Naive thymus-derived CD8-positive, alpha-beta T cell (primary cell): ENCODE measurements around the gene SMPD3. TPM values are rescaled to one million over a fixed set of nuclear protein-coding genes. Genes with fewer than 3 reads are reported as not detected.
A peak's percentile ranks its signal among the peaks of the same experiment; 100 is the strongest.

Experiments
- ATAC-seq, 2 donors: fragments of 150-1000 bp; cut with Tn5 transposase in 1 of 2; sonication (Bioruptor Pico), chemical (Tn5 transposase) in 1 of 2; 1 replicate in 1 of 2; 2 replicates in 1 of 2; pipeline ENCODE4 v1.10.0; 2021; ENCODE audit warnings: mild to moderate bottlenecking in 2 of 2, moderate library complexity in 2 of 2
- POLR2A ChIA-PET: fragments of 350-600 bp; sonication (Branson Sonifier 250); formaldehyde crosslinking; loops from one replicate; lab custom pipeline; 2021; ENCODE audit warnings: antibody characterized with exemption; lab: Charles Lee
- DNase-seq, 10 donors: peaks; one replicate each; pipeline versions ENCODE4 v3.0.0 to v3.0.0-alpha.2; 2020 to 2022
- H3K27ac Mint-ChIP-seq, 10 donors: one replicate each; pipeline ENCODE4 v1.8.0; 2020 to 2022; ENCODE audit warnings: mild to moderate bottlenecking in 10 of 10, mixed read lengths in 10 of 10, moderate library complexity in 4 of 10, inconsistent platforms in 1 of 10
- H3K27me3 Mint-ChIP-seq, 5 donors: one replicate each; pipeline ENCODE4 v1.8.0; 2021 to 2022; ENCODE audit warnings: mixed read lengths in 5 of 5
- H3K36me3 Mint-ChIP-seq, 3 donors: one replicate each; pipeline ENCODE4 v1.8.0; 2020 to 2022; ENCODE audit warnings: mixed read lengths in 3 of 3, mild to moderate bottlenecking in 2 of 3, inconsistent platforms in 1 of 3
- H3K4me1 Mint-ChIP-seq, 4 donors: one replicate each; pipeline ENCODE4 v1.8.0; 2021 to 2022; ENCODE audit warnings: mixed read lengths in 4 of 4
- H3K4me3 Mint-ChIP-seq, 10 donors: one replicate each; pipeline ENCODE4 v1.8.0; 2020 to 2022; ENCODE audit warnings: mild to moderate bottlenecking in 10 of 10, mixed read lengths in 10 of 10, moderate library complexity in 6 of 10, inconsistent platforms in 1 of 10
- H3K9me3 Mint-ChIP-seq, 9 donors: one replicate each; pipeline ENCODE4 v1.8.0; 2020 to 2022; ENCODE audit warnings: mixed read lengths in 9 of 9, mild to moderate bottlenecking in 3 of 9, inconsistent platforms in 1 of 9, moderate library complexity in 1 of 9
- polyA plus RNA-seq, 3 donors: library from polyadenylated mRNA; unstranded; fragments of 300-500 nt; fragmentation: Illumina TruSeq; gene quantifications; one replicate each; pipeline ENCODE4 v1.2.3, GENCODE V29; 2021
- total RNA-seq, 8 experiments: library from RNA in 2 of 8; stranded (reverse) in 2 of 8; gene quantifications; one replicate each; pipeline ENCODE4 v1.2.3 and lab custom pipeline; 2021 to 2026

SMPD3 gene
- total and polyA plus RNA-seq, 5 experiments from 2014 or later: 0.27 to 3.5 (median 0.88) TPM

GRCh38 chr16:68324780-68325357 is 123.4 kb downstream of the SMPD3 start:
- Mint-ChIP-seq H3K27ac (peak overlapping the region in 1 of 10 donors; percentile 77), H3K36me3 (peaks cover 0 to 74% (median 0%) of the 10 kb centered on the region in 3 donors), H3K4me1 (peaks cover 5 to 15% (median 10%) of the 10 kb centered on the region in 4 donors), H3K27me3 (no peaks in the 10 kb centered on the region), H3K4me3 (no peak overlapping the region), H3K9me3 (no peaks in the 10 kb centered on the region)
- no peak for DNase-seq
- POLR2A ChIA-PET: interaction anchor here (0.6 to 1.7 kb wide), 2 partner anchors 63 to 81 kb away, joined by 3 to 4 read pairs; no protein-coding TSS in a partner anchor
- ATAC-seq: no peak

DNA sequence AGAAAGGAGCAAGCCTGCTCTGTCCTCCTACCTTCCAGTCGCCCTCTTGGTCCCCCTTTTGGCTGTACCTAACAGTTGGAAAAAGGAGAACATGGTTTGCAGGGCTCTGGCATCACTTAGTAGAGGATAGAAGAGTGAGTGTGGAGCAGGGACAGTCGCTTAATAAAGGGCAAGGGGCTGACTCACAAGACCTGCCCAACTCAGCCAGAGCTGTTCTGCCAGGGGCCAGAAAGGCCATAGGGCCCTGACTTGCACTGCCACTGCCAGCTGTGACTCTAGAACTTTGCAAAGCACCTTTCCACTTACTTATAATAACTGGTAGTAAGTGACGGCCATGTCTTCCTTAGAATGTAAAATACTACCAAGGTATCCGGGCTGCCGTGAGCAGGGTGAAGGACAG is 124.0 kb downstream of the SMPD3 start:
- peaks cover 5 to 17% (median 12%) of the 10 kb centered on the region in 4 donors for H3K4me1 Mint-ChIP-seq
- POLR2A ChIA-PET: interaction anchor here (0.6 to 3.1 kb wide), 5 partner anchors 39 to 85 kb away, joined by 3 to 8 read pairs (median 4); partner anchors contain the start of gene SLC7A6

GRCh38 chr16:68319185-68319908 is 129.0 kb downstream of the SMPD3 start:
- no peaks in the 10 kb centered on the region for H3K27me3 Mint-ChIP-seq
- POLR2A ChIA-PET: interaction anchor here (0.6 to 3.0 kb wide), 3 partner anchors 8 to 1966 kb away, joined by 3 to 6 read pairs (median 3); partner anchors contain the start of genes PLA2G15, PRMT7 and SLC7A6OS
- no peak overlapping the region for H3K4me3 Mint-ChIP-seq
- no peaks in the 10 kb centered on the region for H3K9me3 Mint-ChIP-seq
- ATAC-seq (no peak), DNase-seq (no peak)
- peaks cover 0 to 86% (median 6%) of the 10 kb centered on the region in 3 donors for H3K36me3 Mint-ChIP-seq
- H3K27ac Mint-ChIP-seq: peak overlapping the region in 7 of 10 donors; percentile 10 to 75 (median 54)
- H3K4me1 Mint-ChIP-seq: peaks cover 20 to 35% (median 24%) of the 10 kb centered on the region in 4 donors

More for the DNA sequence above, 124.0 kb downstream of the SMPD3 start:
- H3K36me3 Mint-ChIP-seq: peaks cover 0 to 79% (median 0%) of the 10 kb centered on the region in 3 donors
- H3K4me3 Mint-ChIP-seq: no peak overlapping the region
- DNase-seq (no peak), ATAC-seq (no peak)
- H3K27me3 Mint-ChIP-seq: no peaks in the 10 kb centered on the region
- no peaks in the 10 kb centered on the region for H3K9me3 Mint-ChIP-seq
- H3K27ac Mint-ChIP-seq: peak overlapping the region in 1 of 10 donors; percentile 27

DNA sequence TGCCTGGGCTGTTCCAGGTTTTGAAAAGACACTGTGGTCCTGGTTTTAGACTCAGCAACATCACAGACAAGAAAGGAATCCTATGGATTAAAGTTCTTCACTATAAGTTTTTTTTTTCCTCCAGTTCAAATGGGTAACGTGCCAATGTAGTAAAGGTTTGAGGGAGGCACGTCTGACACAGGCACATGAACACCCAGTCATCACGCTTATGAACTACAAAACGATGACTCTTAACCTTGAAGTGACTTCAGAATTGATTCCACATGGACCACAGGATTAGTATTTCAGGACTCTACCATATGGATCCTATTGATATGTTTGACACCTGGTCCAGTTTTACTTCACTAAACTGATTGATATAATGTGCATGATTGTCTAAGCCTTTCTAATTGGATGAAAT is 135.2 kb downstream of the SMPD3 start:
- Mint-ChIP-seq H3K4me1 (peaks cover 28 to 62% (median 56%) of the 10 kb centered on the region in 4 donors), H3K4me3 (peak overlapping the region in 8 of 10 donors; percentile 20 to 61 (median 26)), H3K27ac (peak overlapping the region in 4 of 10 donors; percentile 16 to 73 (median 54)), H3K27me3 (no peaks in the 10 kb centered on the region), H3K36me3 (peaks cover 0 to 59% (median 2%) of the 10 kb centered on the region in 3 donors), H3K9me3 (no peaks in the 10 kb centered on the region)
- POLR2A ChIA-PET: no interaction called here
- ATAC-seq: no peak
- no peak for DNase-seq

DNA sequence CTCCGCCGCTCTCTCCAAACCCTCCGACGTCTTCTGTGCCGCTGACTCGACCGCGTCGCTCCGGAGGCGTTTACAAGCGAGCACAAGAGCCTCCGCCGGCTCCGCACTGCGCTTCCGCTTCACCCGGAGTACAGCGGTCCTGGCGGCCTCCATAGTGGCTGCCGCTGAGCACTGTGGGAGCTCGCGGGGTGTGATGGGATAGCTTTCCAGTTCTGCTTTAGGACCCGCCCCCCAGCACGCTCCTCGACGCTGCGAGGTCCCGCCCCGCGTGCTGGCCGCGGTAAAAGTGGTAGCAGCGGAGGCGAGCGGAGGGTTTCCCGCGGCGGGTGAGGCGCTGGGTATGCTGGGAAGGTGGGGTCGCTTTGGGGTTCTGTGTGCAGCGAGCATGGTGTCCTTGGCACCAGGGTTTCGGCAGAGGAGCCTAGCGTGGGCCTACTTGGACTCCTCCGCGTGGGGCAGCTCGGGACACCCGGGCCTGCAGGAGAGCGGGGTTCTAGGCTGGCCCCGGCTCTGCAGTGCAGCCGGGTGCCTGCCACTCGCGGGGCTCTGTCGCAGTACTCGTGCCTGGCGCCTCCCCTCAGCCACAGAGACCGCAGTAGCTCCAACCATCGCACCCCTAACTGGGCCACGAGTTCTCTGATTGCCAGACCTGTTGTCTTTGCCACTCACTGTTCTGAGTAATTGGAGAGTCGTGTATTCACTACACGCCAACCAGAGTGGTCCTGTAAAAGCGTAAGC is 137.4 kb downstream of the SMPD3 start, which contains the start of the genes PRMT7 and SLC7A6OS:
TSS of gene PRMT7 (plus strand) at position 246 of the 738 bp plus-strand sequence. CDS start 4,961 bp downstream, outside the sequence.
TSS of gene SLC7A6OS (minus strand) at position 173 of the 738 bp plus-strand sequence. CDS start at position 153, 20 bp downstream.
- peak within 1 kb of the TSS; percentile 95 to 99 (median 97) for H3K4me3 Mint-ChIP-seq
- H3K27ac Mint-ChIP-seq: peak within 1 kb of the TSS; percentile 85 to 98 (median 96)
- no peaks in the 10 kb centered on the region for H3K27me3 Mint-ChIP-seq
- H3K9me3 Mint-ChIP-seq: no peaks in the 10 kb centered on the region
- ATAC-seq (peak; percentile 96), DNase-seq (peak; percentile 86 to 94 (median 89))
- POLR2A ChIA-PET: interaction anchor here (0.5 to 34.3 kb wide), 15 partner anchors 10 to 378 kb away, joined by 3 to 1294 read pairs (median 4); partner anchors contain the start of genes ESRP2, PLA2G15, SLC7A6 and SMPD3
- H3K4me1 Mint-ChIP-seq: peaks cover 26 to 65% (median 60%) of the 10 kb centered on the region in 4 donors
- H3K36me3 Mint-ChIP-seq: peaks cover 0 to 51% (median 3%) of the 10 kb centered on the region in 3 donors

DNA sequence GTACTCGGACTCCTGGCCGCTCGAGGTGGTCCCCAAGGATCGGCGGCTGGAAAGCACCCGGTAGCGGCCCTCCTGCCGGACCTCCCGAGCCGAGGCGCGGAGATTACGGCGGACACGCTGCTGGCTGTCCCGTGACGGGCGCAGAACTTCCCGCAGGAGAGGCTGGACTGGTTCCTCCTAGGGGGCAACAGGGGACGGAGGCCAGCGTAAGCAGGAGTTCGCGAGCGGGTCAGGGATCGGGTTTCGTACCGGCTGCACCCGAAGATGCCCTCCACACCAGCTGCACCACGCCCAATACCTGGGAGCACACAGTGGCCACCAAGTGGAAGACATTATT is 137.9 kb downstream of the SMPD3 start:
- DNase-seq (peak in 1 of 10 donors; percentile 19), ATAC-seq (no peak)
- Mint-ChIP-seq H3K27me3 (no peaks in the 10 kb centered on the region), H3K27ac (peak overlapping the region; percentile 85 to 98 (median 96)), H3K9me3 (no peaks in the 10 kb centered on the region), H3K4me1 (peaks cover 23 to 64% (median 60%) of the 10 kb centered on the region in 4 donors), H3K4me3 (peak overlapping the region; percentile 95 to 99 (median 97)), H3K36me3 (peaks cover 0 to 51% (median 3%) of the 10 kb centered on the region in 3 donors)
- POLR2A ChIA-PET: interaction anchor here (0.6 to 34.3 kb wide), 14 partner anchors 10 to 377 kb away, joined by 3 to 1294 read pairs (median 4); partner anchors contain the start of genes ESRP2, PLA2G15, SLC7A6 and SMPD3

DNA sequence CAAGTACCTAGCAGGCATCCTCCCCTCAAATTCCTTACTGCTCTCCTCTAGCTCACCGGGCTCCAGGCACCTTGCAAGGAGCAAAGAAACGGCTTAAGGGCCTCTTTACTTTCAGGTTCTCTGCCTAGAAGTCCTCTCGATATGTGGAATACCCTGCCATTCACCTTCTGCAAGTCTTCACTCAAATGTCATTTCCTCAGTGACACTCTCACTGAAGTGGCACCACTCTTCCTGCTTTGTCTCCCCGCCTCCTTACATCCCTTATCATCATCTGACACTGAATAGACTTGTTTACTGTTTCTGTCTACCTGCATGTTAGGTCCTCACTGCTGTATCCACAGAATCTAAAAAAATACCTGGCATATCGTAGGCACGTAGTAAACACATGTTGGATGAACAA is 138.5 kb downstream of the SMPD3 start:
- H3K4me3 Mint-ChIP-seq: peak overlapping the region; percentile 95 to 99 (median 97)
- H3K4me1 Mint-ChIP-seq: peaks cover 22 to 61% (median 55%) of the 10 kb centered on the region in 4 donors
- peaks cover 0 to 51% (median 3%) of the 10 kb centered on the region in 3 donors for H3K36me3 Mint-ChIP-seq
- H3K27ac Mint-ChIP-seq: peak overlapping the region; percentile 85 to 98 (median 96)
- DNase-seq (peak in 1 of 10 donors; percentile 35), ATAC-seq (no peak)
- no peaks in the 10 kb centered on the region for H3K27me3 Mint-ChIP-seq
- POLR2A ChIA-PET: interaction anchor here (34.3 kb wide), 1 partner anchor 34 kb away, joined by 1294 read pairs; the partner anchor contains the start of gene SLC7A6
- no peaks in the 10 kb centered on the region for H3K9me3 Mint-ChIP-seq

Other genes starting within 250 kb of the SMPD3 start
- gene ESRP2, start 212.4 kb downstream of the SMPD3 start, total RNA-seq: under 1 TPM; 0.22 to 0.36 TPM
- gene ESRP2, start 212.4 kb downstream of the SMPD3 start, polyA plus RNA-seq: under 1 TPM in 1 of 3 donors, not detected in 2; 0.64 TPM
- 1 to 10 TPM; 6.3 to 8.0 TPM for gene PLA2G15, start 203.1 kb downstream of the SMPD3 start, total RNA-seq
- 1 to 10 TPM; 2.4 to 9.6 (median 4.6) TPM for gene PLA2G15, start 203.1 kb downstream of the SMPD3 start, polyA plus RNA-seq
- 100 to 1,000 TPM; 211 to 228 TPM for gene SLC7A6, start 184.0 kb downstream of the SMPD3 start, total RNA-seq
- gene SLC7A6, start 184.0 kb downstream of the SMPD3 start, polyA plus RNA-seq: 10 to 100 TPM; 14.3 to 20.2 (median 19.2) TPM
- gene SLC7A6OS, start 137.6 kb downstream of the SMPD3 start, total RNA-seq: 10 to 100 TPM; 46.0 to 52.0 TPM
- 10 to 100 TPM; 18.8 to 27.5 (median 23.3) TPM for gene SLC7A6OS, start 137.6 kb downstream of the SMPD3 start, polyA plus RNA-seq
- 100 to 1,000 TPM; 110 to 112 TPM for gene PRMT7, start 137.5 kb downstream of the SMPD3 start, total RNA-seq
- gene PRMT7, start 137.5 kb downstream of the SMPD3 start, polyA plus RNA-seq: 10 to 100 TPM; 35.7 to 49.9 (median 43.2) TPM
- 10 to 100 TPM; 54.2 to 55.7 TPM for gene ZFP90, start 90.8 kb upstream of the SMPD3 start, total RNA-seq
- gene ZFP90, start 90.8 kb upstream of the SMPD3 start, polyA plus RNA-seq: 10 to 100 TPM; 25.2 to 29.2 (median 29.1) TPM
- under 1 TPM; 0.29 to 0.60 TPM for gene CDH3, start 196.8 kb upstream of the SMPD3 start, total RNA-seq
- not detected for gene CDH3, start 196.8 kb upstream of the SMPD3 start, polyA plus RNA-seq